ENCODE measurements around the gene FAH. TPM values are rescaled to one million over a fixed set of nuclear protein-coding genes. Genes with fewer than 3 reads are reported as not detected.

FAH gene
- total and polyA plus RNA-seq, 11 donors: 12.4 to 48.9 (median 24.0) TPM

- ATAC-seq (no peak), DNase-seq (no peak)
- intact Hi-C loops (cut with DNase I): no loop called here
- Histone ChIP-seq H3K4me3 (no peak overlapping the region), H3K9me3 (peaks cover 0 to 11% (median 2%) of the 10 kb centered on the region in 12 donors), H3K27me3 (no peaks in the 10 kb centered on the region), H3K27ac (no peak overlapping the region), H3K4me1 (no peaks in the 10 kb centered on the region), H3K36me3 (no peaks in the 10 kb centered on the region)
- no peak for TF ChIP-seq CTCF (IDR thresholded peaks at IDR 0.05)
- no peak for TF ChIP-seq POLR2A (IDR thresholded peaks at IDR 0.05)
- WGBS, 4 donors: 68 to 97% (median 89%) methylated on average over 2 of the region's 2 CpGs
Observed at GRCh38 chr15:80214910-80215309, 62.1 kb downstream of the FAH start.

DNA sequence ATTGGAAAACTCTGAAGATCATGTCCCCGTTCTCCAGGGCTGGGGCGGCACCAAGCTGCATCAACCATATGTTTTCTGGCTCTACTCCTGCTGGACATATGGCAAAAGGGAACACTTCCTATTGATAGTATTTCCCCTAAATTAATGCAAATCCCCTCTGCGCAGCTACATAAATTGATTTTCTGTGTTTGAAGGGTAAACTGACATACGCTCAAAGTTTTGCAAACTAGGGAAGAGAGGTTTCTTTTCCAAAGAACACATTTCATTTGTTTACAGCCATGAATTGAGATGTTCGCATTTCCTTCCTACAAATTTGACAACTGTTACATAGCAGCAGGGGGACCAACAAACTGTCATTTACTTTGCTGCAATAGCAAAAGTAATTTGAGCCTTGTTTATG is 63.3 kb downstream of the FAH start:
- H3K4me1 ChIP-seq: no peaks in the 10 kb centered on the region
- intact Hi-C loops (cut with DNase I): no loop called here
- H3K4me3 ChIP-seq: no peak overlapping the region
- H3K9me3 ChIP-seq: peaks cover 0 to 11% (median 2%) of the 10 kb centered on the region in 12 donors
- H3K36me3 ChIP-seq: no peaks in the 10 kb centered on the region
- TF ChIP-seq POLR2A (IDR thresholded peaks at IDR 0.05) (no peak), CTCF (IDR thresholded peaks at IDR 0.05) (no peak)
- H3K27ac ChIP-seq: no peak overlapping the region
- ATAC-seq (no peak), DNase-seq (no peak)
- 89 to 95% (median 92%) methylated on average over 5 of the region's 5 CpGs for WGBS, 4 donors
- H3K27me3 ChIP-seq: no peaks in the 10 kb centered on the region

DNA sequence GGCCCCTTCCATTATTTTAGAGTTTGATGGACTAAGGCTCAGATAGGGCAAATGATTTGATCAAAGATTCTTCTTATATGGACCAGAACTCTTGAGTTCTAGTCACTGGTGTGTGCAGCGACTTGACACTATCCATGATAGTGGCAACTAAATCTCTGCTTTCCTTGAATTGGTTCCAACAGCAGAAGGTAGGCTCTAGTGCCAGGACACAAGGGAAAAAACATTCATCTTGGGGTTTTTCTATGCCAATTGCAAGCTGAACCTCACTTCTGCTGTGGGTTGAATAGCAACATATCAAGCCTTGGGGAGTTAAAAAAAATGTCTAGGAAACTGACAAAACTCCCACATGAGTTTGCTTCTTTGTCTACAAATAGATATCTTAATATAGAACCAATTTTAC is 64.1 kb downstream of the FAH start:
- no peak for DNase-seq
- H3K4me1 ChIP-seq: no peaks in the 10 kb centered on the region
- 82 to 89% (median 87%) methylated on average over 1 of the region's 1 CpG for WGBS, 4 donors
- H3K4me3 ChIP-seq: no peak overlapping the region
- H3K27me3 ChIP-seq: no peaks in the 10 kb centered on the region
- intact Hi-C loops (cut with DNase I): no loop called here
- H3K9me3 ChIP-seq: peaks cover 0 to 11% (median 2%) of the 10 kb centered on the region in 12 donors
- no peak overlapping the region for H3K27ac ChIP-seq
- TF ChIP-seq CTCF (IDR thresholded peaks at IDR 0.05): no peak
- TF ChIP-seq POLR2A (IDR thresholded peaks at IDR 0.05): no peak
- H3K36me3 ChIP-seq: no peaks in the 10 kb centered on the region
- ATAC-seq: no peak

GRCh38 chr15:80217327-80217900 is 64.6 kb downstream of the FAH start:
- Histone ChIP-seq H3K27me3 (no peaks in the 10 kb centered on the region), H3K4me3 (no peak overlapping the region), H3K36me3 (no peaks in the 10 kb centered on the region), H3K4me1 (no peaks in the 10 kb centered on the region), H3K9me3 (peaks cover 0 to 11% (median 2%) of the 10 kb centered on the region in 12 donors), H3K27ac (no peak overlapping the region)
- intact Hi-C loops (cut with DNase I): no loop called here
- 87 to 94% (median 91%) methylated on average over 4 of the region's 4 CpGs for WGBS, 4 donors
- TF ChIP-seq CTCF (IDR thresholded peaks at IDR 0.05): no peak
- TF ChIP-seq POLR2A (IDR thresholded peaks at IDR 0.05): no peak
- no peak for DNase-seq
- no peak for ATAC-seq

Data from heart left ventricle (tissue), 16 donors.